Pancreas (tissue), 10 donors: ENCODE results near the gene HLA-DMA. TPM values are rescaled to one million over a fixed set of nuclear protein-coding genes. Genes with fewer than 3 reads are reported as not detected.

Experiments used
- ATAC-seq, 4 donors: fragments of 200-7000 bp; cut with Tn5 transposase; one replicate each; pipeline versions ENCODE4 v1.8.0 to v1.9.1; 2020; ENCODE audit warnings: mild to moderate bottlenecking in 4 of 4, moderate library complexity in 4 of 4
- DNase-seq, 6 donors: peaks; one replicate each; pipeline ENCODE4 v3.0.0-alpha.2; 2020
- FAIRE-seq: peaks from 2 replicates; lab custom pipeline; 2012; peaks lifted over from hg19 to GRCh38; lab: Jason Lieb, UNC
- H3K27ac ChIP-seq, 4 donors: fragments of 200-600 bp; sonication (generic); 1 replicate in 3 of 4; 2 replicates in 1 of 4; pipeline versions ENCODE4 v1.5.0 to v1.8.0; 2020
- H3K27me3 ChIP-seq, 4 donors: fragments of 200-600 bp; one replicate each; pipeline ENCODE4 v1.8.0; 2021
- H3K36me3 ChIP-seq, 3 donors: fragments of 200-600 bp; sonication (generic) in 1 of 3; one replicate each; pipeline versions ENCODE4 v1.5.0 to v1.8.0; 2020 to 2021
- H3K4me1 ChIP-seq, 3 donors: fragments of 200-600 bp; one replicate each; pipeline ENCODE4 v1.8.0; 2021
- H3K4me3 ChIP-seq, 4 donors: fragments of 200-600 bp; sonication (generic) in 2 of 4; one replicate each; pipeline versions ENCODE4 v1.5.0 to v1.8.0; 2020 to 2021
- H3K9me3 ChIP-seq, 4 donors: fragments of 200-600 bp; one replicate each; pipeline ENCODE4 v1.8.0; 2021
- CTCF ChIP-seq, 4 donors: fragments of 200-600 bp; sonication (generic) in 3 of 4; IDR thresholded peaks; one replicate each; pipeline versions ENCODE4 v1.5.0 to v1.8.0; 2021; ENCODE audit warnings: antibody characterized with exemption in 4 of 4
- WGBS, 2 donors: extraction: QIAGEN DNeasy Blood & Tissue Kit; methylation state at CpG; one replicate each; pipeline ENCODE4 v1.1.7; 2013; 5-methylcytosine and 5-hydroxymethylcytosine counted together
- intact Hi-C, 3 donors: fragments of 100-400 bp; cut with DNase I; formaldehyde crosslinking; loops; one replicate each; pipeline versions ENCODE4 v1.11.1 to v1.14.2; 2022
- polyA plus RNA-seq, 2 donors: library from polyadenylated mRNA; stranded (reverse); fragments of 200-250 nt; gene quantifications; one replicate each; pipeline ENCODE4 v1.2.3, GENCODE V29; 2013
- total RNA-seq, 6 donors: library from RNA; stranded (reverse); fragmentation: NEBNext Ultra II Directional in 4 of 6; extraction: Animal tissue kit (Norgen Biotek cat#: 25700) in 4 of 6; gene quantifications; one replicate each; pipeline versions ENCODE4 v1.2.1 to v1.2.4, GENCODE V29; 2021 to 2023
- donor health status: healthy with polysubstance abuse.
- donor health status: DM: no; HTN: no; CAD: no; lungs with moderate emphysema.
- donor health status: DM: no; HTN: no; CAD: no.
- donor health status: control.
- donor health status: control.
- donor health status: Bipolar disorder and iron deficiency.
- donor health status: DM: yes; HTN: yes; CAD: no.
- donor health status: DM: no; HTN: no; CAD: no.
- donor health status: DM: no; HTN: no; CAD: no.
- donor health status: DM: yes; HTN: yes; CAD: no.

Gene HLA-DMA
- total and polyA plus RNA-seq, 8 donors, result 6.8 to 72.9 (median 23.0) TPM

GRCh38 chr6:32940656-32941213 is 12.2 kb downstream of the HLA-DMA start, which contains the start of gene HLA-DMB:
HLA-DMB (minus strand) TSS chr6:32941028; CDS start chr6:32940807, 221 bp downstream.
- H3K4me3 ChIP-seq, result peak within 1 kb of the TSS in 3 of 4 donors; percentile 16 to 48 (median 21)
- DNase-seq (peak in 3 of 6 donors; percentile 49 to 75 (median 51)), ATAC-seq (peak; percentile 93 to 99 (median 96)), FAIRE-seq (peak; percentile 23)
- H3K4me1 ChIP-seq, result peaks cover 0 to 4% (median 0%) of the 10 kb centered on the region in 3 donors
- peak within 1 kb of the TSS in 3 of 4 donors; percentile 17 to 79 (median 74) for H3K27ac ChIP-seq
- WGBS, 2 donors, result 5% methylated on average over 9 of the region's 9 CpGs
- no peak for TF ChIP-seq CTCF (IDR thresholded peaks at IDR 0.05)
- H3K36me3 ChIP-seq, result no peaks in the 10 kb centered on the region
- no peaks in the 10 kb centered on the region for H3K27me3 ChIP-seq
- H3K9me3 ChIP-seq, result no peaks in the 10 kb centered on the region
- intact Hi-C loops, result no loop called here

GRCh38 chr6:32938494-32938893 is 14.4 kb downstream of the HLA-DMA start:
- H3K27me3 ChIP-seq, result no peaks in the 10 kb centered on the region
- H3K4me3 ChIP-seq, result no peak overlapping the region
- FAIRE-seq, result no peak
- H3K36me3 ChIP-seq, result no peaks in the 10 kb centered on the region
- H3K9me3 ChIP-seq, result no peaks in the 10 kb centered on the region
- no peak for TF ChIP-seq CTCF (IDR thresholded peaks at IDR 0.05)
- no peak overlapping the region for H3K27ac ChIP-seq
- no peak for DNase-seq
- no peak for ATAC-seq
- WGBS, 2 donors, result 74 to 85% methylated on average over 7 of the region's 7 CpGs
- H3K4me1 ChIP-seq, result peaks cover 0 to 4% (median 0%) of the 10 kb centered on the region in 3 donors
- intact Hi-C loops, result loop anchor here in 2 of 3 donors (5.0 to 10.0 kb wide), 2 partner anchors 44 to 46 kb away; no protein-coding TSS in a partner anchor

GRCh38 chr6:32937230-32937633 is 15.7 kb downstream of the HLA-DMA start:
- Histone ChIP-seq H3K9me3 (no peaks in the 10 kb centered on the region), H3K27ac (peak overlapping the region in 1 of 4 donors; percentile 60), H3K4me1 (peaks cover 0 to 4% (median 0%) of the 10 kb centered on the region in 3 donors), H3K36me3 (no peaks in the 10 kb centered on the region), H3K27me3 (no peaks in the 10 kb centered on the region), H3K4me3 (no peak overlapping the region)
- DNase-seq (peak in 1 of 6 donors; percentile 49), ATAC-seq (peak in 2 of 4 donors; percentile 25 to 37), FAIRE-seq (no peak)
- TF ChIP-seq CTCF (IDR thresholded peaks at IDR 0.05), result no peak
- 66 to 69% methylated on average over 8 of the region's 8 CpGs for WGBS, 2 donors
- intact Hi-C loops, result loop anchor here in 2 of 3 donors (5.0 to 10.0 kb wide), 2 partner anchors 45 to 48 kb away; no protein-coding TSS in a partner anchor

GRCh38 chr6:32936239-32937152 is 16.4 kb downstream of the HLA-DMA start:
- Histone ChIP-seq H3K27ac (peak overlapping the region in 1 of 4 donors; percentile 60), H3K27me3 (no peaks in the 10 kb centered on the region), H3K4me3 (no peak overlapping the region), H3K4me1 (peaks cover 0 to 4% (median 0%) of the 10 kb centered on the region in 3 donors), H3K36me3 (no peaks in the 10 kb centered on the region), H3K9me3 (no peaks in the 10 kb centered on the region)
- ATAC-seq, result peak in 2 of 4 donors; percentile 8 to 11
- no peak for FAIRE-seq
- no peak for TF ChIP-seq CTCF (IDR thresholded peaks at IDR 0.05)
- WGBS, 2 donors, result 53 to 64% methylated on average over 12 of the region's 12 CpGs
- intact Hi-C loops, result loop anchor here in 2 of 3 donors (5.0 to 10.0 kb wide), 2 partner anchors 46 to 48 kb away; no protein-coding TSS in a partner anchor
- DNase-seq, result no peak
